Right ventricle myocardium inferior (tissue), 1 donor: ENCODE results near the gene CGB2. TPM values are rescaled to one million over a fixed set of nuclear protein-coding genes. Genes with fewer than 3 reads are reported as not detected.
"Not testable (repeated sequence)": the region's sequence is repeated elsewhere in the genome, so short reads cannot be mapped to it uniquely, and the experiment has no call there.

Source experiments
- ATAC-seq: fragments of 200-7000 bp; cut with Tn5 transposase; one replicate; pipeline ENCODE4 v1.9.1; 2020; ENCODE audit warnings: mild to moderate bottlenecking, moderate library complexity
- DNase-seq: peaks from one replicate; pipeline ENCODE4 v3.0.0; 2021; ENCODE audit errors: missing footprints
- intact Hi-C: fragments of 100-400 bp; cut with DNase I; formaldehyde crosslinking; loops from one replicate; pipeline ENCODE4 v1.11.0; 2022
- long read RNA-seq: library from polyadenylated mRNA; unstranded; transcript quantifications from one replicate; pipeline ENCODE4 v2.0.0, GENCODE V29; 2021
- total RNA-seq: library from RNA; stranded (reverse); fragmentation: NEBNext Ultra II Directional; extraction: Animal tissue kit (Norgen Biotek cat#: 25700); gene quantifications from one replicate; pipeline ENCODE4 v1.2.1, GENCODE V29; 2021
- donor health status: DM: no; HTN: yes; CAD: no; lungs with severe emphysema.

Gene CGB2
- not detected for total RNA-seq
- long read RNA-seq = 0 reads

- DNase-seq, intact Hi-C loops, ATAC-seq: not testable (repeated sequence)
These were observed at the start of gene CGB2 for GRCh38 chr19:49031642-49032301. Gene CGB2 (plus strand): TSS chr19:49031890. CDS start chr19:49032096, 206 bp downstream.

- no peak for DNase-seq
- intact Hi-C loops = no loop called here
- no peak for ATAC-seq
These were observed 49.4 kb upstream of the CGB2 start for GRCh38 chr19:48982280-48982679.

- ATAC-seq (no peak), DNase-seq (no peak)
- intact Hi-C loops = no loop called here
These were observed 46.0 kb upstream of the CGB2 start for GRCh38 chr19:48985711-48986110.

- no peak for ATAC-seq
- intact Hi-C loops = no loop called here
- DNase-seq = no peak
These were observed 45.5 kb upstream of the CGB2 start for GRCh38 chr19:48986211-48986610.

GRCh38 chr19:48987323-48987722 lies 44.4 kb upstream of the CGB2 start:
- DNase-seq = no peak
- ATAC-seq = no peak
- intact Hi-C loops = no loop called here

GRCh38 chr19:48988286-48988685 lies 43.4 kb upstream of the CGB2 start:
- intact Hi-C loops = no loop called here
- no peak for ATAC-seq

GRCh38 chr19:48988860-48989259 lies 42.8 kb upstream of the CGB2 start:
- ATAC-seq (no peak), DNase-seq (no peak)
- intact Hi-C loops = no loop called here

More at GRCh38 chr19:48988286-48988685, 43.4 kb upstream of the CGB2 start:
- DNase-seq = no peak

- intact Hi-C loops = no loop called here
- DNase-seq (peak; percentile 76), ATAC-seq (no peak)
These were observed 41.9 kb upstream of the CGB2 start for GRCh38 chr19:48989701-48990291.

GRCh38 chr19:48990400-48990799 lies 41.3 kb upstream of the CGB2 start:
- intact Hi-C loops = no loop called here
- ATAC-seq (no peak), DNase-seq (no peak)

- DNase-seq (no peak), ATAC-seq (no peak)
- intact Hi-C loops = no loop called here
These were observed 40.6 kb upstream of the CGB2 start for GRCh38 chr19:48991011-48991609.

GRCh38 chr19:48991873-48992580 lies 39.7 kb upstream of the CGB2 start:
- intact Hi-C loops = loop anchor here (2.0 kb wide), 1 partner anchor 27 kb away; the partner anchor contains the start of gene FTL
- ATAC-seq (peak; percentile 41), DNase-seq (no peak)

GRCh38 chr19:48992581-48993174 lies 39.0 kb upstream of the CGB2 start:
- ATAC-seq (peak; percentile 1), DNase-seq (peak; percentile 73)
- intact Hi-C loops = loop anchor here (2.0 kb wide), 1 partner anchor 28 kb away; the partner anchor contains the start of gene FTL

- ATAC-seq = peak; percentile 94
- intact Hi-C loops = loop anchor here (2.0 kb wide), 1 partner anchor 29 kb away; the partner anchor contains the start of gene FTL
- peak; percentile 100 for DNase-seq
These were observed 38.3 kb upstream of the CGB2 start, which contains the start of the genes GYS1 and RUVBL2 for GRCh38 chr19:48993175-48994034. Gene GYS1 (minus strand): TSS chr19:48993309. CDS start chr19:48993112, 197 bp downstream. Gene RUVBL2 (plus strand): TSS chr19:48993887. CDS start chr19:48993912, 25 bp downstream.

GRCh38 chr19:48994035-48994386 lies 37.7 kb upstream of the CGB2 start:
- DNase-seq (no peak), ATAC-seq (no peak)
- intact Hi-C loops = no loop called here

GRCh38 chr19:48997972-48998371 lies 33.7 kb upstream of the CGB2 start:
- ATAC-seq (no peak), DNase-seq (no peak)
- intact Hi-C loops = no loop called here

GRCh38 chr19:48999481-49000325 lies 32.0 kb upstream of the CGB2 start:
- intact Hi-C loops = no loop called here
- ATAC-seq = peak; percentile 54
- DNase-seq = no peak

GRCh38 chr19:49004133-49004532 lies 27.6 kb upstream of the CGB2 start:
- ATAC-seq = no peak
- no peak for DNase-seq
- intact Hi-C loops = no loop called here
